Measurements from ENCODE around the gene MIEN1. TPM values are rescaled to one million over a fixed set of nuclear protein-coding genes. Genes with fewer than 3 reads are reported as not detected.

MIEN1 gene
- total and polyA plus RNA-seq, 2 of the 13 experiments (the other 11 are each of a cell fraction or from before 2014, with no cell fraction given), result 40.6 to 56.6 TPM

DNA sequence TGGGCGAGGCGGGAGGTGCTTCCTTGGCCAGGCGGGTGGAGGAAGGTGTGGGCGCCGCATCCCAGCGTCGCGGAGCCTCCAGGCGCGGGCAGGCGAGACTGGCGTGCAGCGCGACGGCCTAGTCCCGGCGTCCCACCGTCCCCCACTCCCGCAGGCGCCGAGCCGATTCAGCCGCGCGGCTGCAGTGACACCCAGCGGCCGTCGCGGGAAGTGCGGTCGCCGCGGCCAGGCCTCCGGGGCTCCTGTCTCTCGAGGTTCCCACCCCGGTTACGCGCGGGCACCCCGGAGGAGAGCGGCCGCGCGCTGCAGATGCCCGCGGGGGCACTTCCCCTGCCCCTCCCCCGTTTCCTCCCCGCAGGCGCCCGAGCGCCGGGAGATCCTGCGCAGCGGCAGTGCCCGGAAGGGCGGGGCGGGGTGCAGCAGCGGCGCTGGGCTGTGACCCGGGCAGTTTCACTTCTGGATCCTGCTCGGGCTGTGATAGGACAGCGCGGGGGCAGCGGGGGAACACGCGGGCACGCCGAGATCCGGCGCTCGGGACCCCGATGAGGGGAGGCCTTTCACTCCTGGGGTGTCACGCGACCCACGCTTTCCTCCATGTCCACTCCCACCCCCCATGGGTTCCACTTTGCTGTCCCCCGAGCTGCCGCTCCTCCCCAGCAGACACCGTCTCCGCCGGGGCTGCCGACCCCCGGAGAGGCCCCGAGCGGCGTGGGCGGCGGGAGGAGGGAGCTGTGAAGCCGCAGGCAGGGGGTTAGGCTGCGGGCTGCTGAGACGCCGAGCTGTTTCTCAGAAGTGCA, 24.0 kb upstream of the MIEN1 start (continued):
- TF ChIP-seq MNT (IDR thresholded peaks at IDR 0.05), result no peak
- TF ChIP-seq ZNF576 (CRISPR knock-in tag; IDR thresholded peaks at IDR 0.05), result no peak; the same call in 1 of the 2 replicates
- TF ChIP-seq CHD2 (IDR thresholded peaks at IDR 0.05; ENCODE audit: low read depth, low read length), result no peak
- peak; percentile 93 for TF ChIP-seq ZFP90 (CRISPR knock-in tag; IDR thresholded peaks at IDR 0.05; ENCODE audit: borderline replicate concordance)
- TF ChIP-seq ZNF17 (CRISPR knock-in tag; IDR thresholded peaks at IDR 0.05), result no peak
- peak; percentile 73; the same call in 1 of the 2 replicates for TF ChIP-seq SKIL (CRISPR knock-in tag; IDR thresholded peaks at IDR 0.05; ENCODE audit: borderline replicate concordance)
- TF ChIP-seq ZSCAN20 (CRISPR knock-in tag; IDR thresholded peaks at IDR 0.05; ENCODE audit: borderline replicate concordance), result peak; percentile 94
- TF ChIP-seq, protein P1, sequence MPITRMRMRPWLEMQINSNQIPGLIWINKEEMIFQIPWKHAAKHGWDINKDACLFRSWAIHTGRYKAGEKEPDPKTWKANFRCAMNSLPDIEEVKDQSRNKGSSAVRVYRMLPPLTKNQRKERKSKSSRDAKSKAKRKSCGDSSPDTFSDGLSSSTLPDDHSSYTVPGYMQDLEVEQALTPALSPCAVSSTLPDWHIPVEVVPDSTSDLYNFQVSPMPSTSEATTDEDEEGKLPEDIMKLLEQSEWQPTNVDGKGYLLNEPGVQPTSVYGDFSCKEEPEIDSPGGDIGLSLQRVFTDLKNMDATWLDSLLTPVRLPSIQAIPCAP (CRISPR knock-in tag; IDR thresholded peaks at IDR 0.05; ENCODE audit: low read depth), result peak; percentile 96; the same call in 1 of the 2 replicates
- TF ChIP-seq ZZZ3 (CRISPR knock-in tag; IDR thresholded peaks at IDR 0.05; ENCODE audit: borderline replicate concordance), result peak; percentile 66; the same call in 1 of the 2 replicates
- peak; percentile 65; the same call in 1 of the 2 replicates for TF ChIP-seq FOXA3 (CRISPR knock-in tag; IDR thresholded peaks at IDR 0.05)
- TF ChIP-seq ZSCAN30 (CRISPR knock-in tag; IDR thresholded peaks at IDR 0.05), result 0 out of 2 replicates have a peak, but pooled peaks have one; percentile 31
- TF ChIP-seq CEBPG (CRISPR knock-in tag; IDR thresholded peaks at IDR 0.05), result peak; percentile 20; the same call in 1 of the 2 replicates
- TF ChIP-seq CCAR2 (optimal IDR thresholded peaks at IDR 0.05; ENCODE audit: low read depth, low read length), result no peak
- TF ChIP-seq, protein P2, sequence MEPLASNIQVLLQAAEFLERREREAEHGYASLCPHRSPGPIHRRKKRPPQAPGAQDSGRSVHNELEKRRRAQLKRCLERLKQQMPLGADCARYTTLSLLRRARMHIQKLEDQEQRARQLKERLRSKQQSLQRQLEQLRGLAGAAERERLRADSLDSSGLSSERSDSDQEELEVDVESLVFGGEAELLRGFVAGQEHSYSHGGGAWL (CRISPR knock-in tag; IDR thresholded peaks at IDR 0.05), result peak; percentile 95; the same call in 1 of the 2 replicates
- peak; percentile 98 for TF ChIP-seq ATF7-NPFF (CRISPR knock-in tag; IDR thresholded peaks at IDR 0.05; ENCODE audit: low read depth)
- no peak for TF ChIP-seq ZNF496 (CRISPR knock-in tag; IDR thresholded peaks at IDR 0.05; ENCODE audit: insufficient replicate concordance)
- TF ChIP-seq, protein P3, sequence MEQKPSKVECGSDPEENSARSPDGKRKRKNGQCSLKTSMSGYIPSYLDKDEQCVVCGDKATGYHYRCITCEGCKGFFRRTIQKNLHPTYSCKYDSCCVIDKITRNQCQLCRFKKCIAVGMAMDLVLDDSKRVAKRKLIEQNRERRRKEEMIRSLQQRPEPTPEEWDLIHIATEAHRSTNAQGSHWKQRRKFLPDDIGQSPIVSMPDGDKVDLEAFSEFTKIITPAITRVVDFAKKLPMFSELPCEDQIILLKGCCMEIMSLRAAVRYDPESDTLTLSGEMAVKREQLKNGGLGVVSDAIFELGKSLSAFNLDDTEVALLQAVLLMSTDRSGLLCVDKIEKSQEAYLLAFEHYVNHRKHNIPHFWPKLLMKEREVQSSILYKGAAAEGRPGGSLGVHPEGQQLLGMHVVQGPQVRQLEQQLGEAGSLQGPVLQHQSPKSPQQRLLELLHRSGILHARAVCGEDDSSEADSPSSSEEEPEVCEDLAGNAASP (CRISPR knock-in tag; IDR thresholded peaks at IDR 0.05; ENCODE audit: borderline replicate concordance), result peak; percentile 66
- TF ChIP-seq, protein P4, sequence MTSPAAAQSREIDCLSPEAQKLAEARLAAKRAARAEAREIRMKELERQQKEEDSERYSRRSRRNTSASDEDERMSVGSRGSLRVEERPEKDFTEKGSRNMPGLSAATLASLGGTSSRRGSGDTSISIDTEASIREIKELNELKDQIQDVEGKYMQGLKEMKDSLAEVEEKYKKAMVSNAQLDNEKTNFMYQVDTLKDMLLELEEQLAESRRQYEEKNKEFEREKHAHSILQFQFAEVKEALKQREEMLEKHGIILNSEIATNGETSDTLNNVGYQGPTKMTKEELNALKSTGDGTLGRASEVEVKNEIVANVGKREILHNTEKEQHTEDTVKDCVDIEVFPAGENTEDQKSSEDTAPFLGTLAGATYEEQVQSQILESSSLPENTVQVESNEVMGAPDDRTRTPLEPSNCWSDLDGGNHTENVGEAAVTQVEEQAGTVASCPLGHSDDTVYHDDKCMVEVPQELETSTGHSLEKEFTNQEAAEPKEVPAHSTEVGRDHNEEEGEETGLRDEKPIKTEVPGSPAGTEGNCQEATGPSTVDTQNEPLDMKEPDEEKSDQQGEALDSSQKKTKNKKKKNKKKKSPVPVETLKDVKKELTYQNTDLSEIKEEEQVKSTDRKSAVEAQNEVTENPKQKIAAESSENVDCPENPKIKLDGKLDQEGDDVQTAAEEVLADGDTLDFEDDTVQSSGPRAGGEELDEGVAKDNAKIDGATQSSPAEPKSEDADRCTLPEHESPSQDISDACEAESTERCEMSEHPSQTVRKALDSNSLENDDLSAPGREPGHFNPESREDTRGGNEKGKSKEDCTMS (CRISPR knock-in tag; conservative IDR thresholded peaks at IDR 0.05), result no peak

All from HepG2 (cell line).